GM18873 (cell line): Measurements from ENCODE around the gene CAMK2B.
"Not testable (repeated sequence)": the region's sequence is repeated elsewhere in the genome, so short reads cannot be mapped to it uniquely, and the experiment has no call there.

Experiments
- ATAC-seq: cut with Tn5 transposase; IDR thresholded peaks from one replicate; pipeline ENCODE4 v1.9.1; 2021; ENCODE audit warnings: mild to moderate bottlenecking, moderate library complexity, moderate number of reproducible peaks; ENCODE audit not compliant: unreplicated experiment, low FRiP score

CAMK2B gene

GRCh38 chr7:44200699-44201461 lies 124.5 kb downstream of the CAMK2B start, which contains the start of gene YKT6:
Gene YKT6 (plus strand): TSS chr7:44200978. CDS start chr7:44201136, 158 bp downstream.
- peak; percentile 99 for ATAC-seq

DNA sequence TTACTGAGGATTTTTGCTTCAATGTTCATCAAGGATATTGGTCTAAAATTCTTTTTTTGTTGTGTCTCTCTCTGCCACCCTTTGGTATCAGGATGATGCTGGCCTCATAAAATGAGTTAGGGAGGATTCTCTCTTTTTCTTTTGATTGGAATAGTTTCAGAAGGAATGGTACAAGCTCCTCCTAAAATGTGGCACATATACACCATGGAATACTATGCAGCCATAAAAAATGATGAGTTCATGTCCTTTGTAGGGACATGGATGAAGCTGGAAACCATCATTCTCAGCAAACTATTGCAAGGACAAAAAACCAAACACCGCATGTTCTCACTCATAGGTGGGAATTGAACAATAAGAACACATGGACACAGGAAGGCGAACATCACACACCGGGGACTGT lies 125.2 kb downstream of the CAMK2B start:
- ATAC-seq: not testable (repeated sequence)

- ATAC-seq: no peak
Observed at GRCh38 chr7:44197474-44197873, 127.9 kb downstream of the CAMK2B start.

DNA sequence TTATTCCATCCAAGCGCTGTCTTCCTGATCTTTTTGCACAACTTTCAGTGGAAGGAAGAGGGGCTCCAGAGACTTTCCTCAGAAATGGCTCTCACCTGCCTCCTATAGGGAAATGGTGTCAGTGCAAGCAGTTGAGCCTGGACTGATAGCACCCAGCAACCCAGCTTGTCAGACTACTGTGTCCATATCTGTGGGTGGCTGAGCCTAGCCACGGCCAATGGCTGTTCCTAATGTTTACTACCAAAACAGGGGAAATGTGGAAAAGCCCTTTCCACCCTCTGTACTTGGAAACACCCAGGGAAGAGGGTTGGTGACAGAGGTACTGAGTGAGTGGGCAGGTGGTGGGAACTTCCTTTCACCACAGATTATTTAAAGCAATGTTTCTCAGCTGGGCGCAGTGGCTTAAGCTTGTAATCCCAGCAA lies 128.9 kb downstream of the CAMK2B start:
- no peak for ATAC-seq

GRCh38 chr7:44195889-44196288 lies 129.5 kb downstream of the CAMK2B start:
- ATAC-seq: no peak

GRCh38 chr7:44194562-44195145 lies 130.7 kb downstream of the CAMK2B start:
- no peak for ATAC-seq

GRCh38 chr7:44194069-44194468 lies 131.3 kb downstream of the CAMK2B start:
- ATAC-seq: no peak

- no peak for ATAC-seq
Observed at GRCh38 chr7:44193011-44193802, 132.2 kb downstream of the CAMK2B start.

DNA sequence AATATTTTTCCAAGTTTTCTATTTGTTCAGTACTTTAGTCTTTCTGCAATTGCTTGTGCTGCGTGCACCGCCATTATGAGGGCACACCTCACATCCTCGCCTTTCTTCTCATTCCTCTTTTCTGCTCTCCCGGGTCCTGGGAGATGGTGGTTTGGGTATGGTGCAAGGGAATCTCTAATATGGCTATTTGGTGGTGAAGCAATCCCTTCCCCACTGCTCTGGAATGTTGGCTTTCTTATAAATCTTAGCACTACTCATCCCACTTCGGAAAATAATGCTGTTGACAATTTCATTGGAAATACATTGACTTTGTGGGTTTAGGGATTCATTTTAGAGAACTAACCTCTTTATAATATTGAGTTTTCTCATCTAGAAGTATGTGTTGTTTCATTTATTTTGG lies 134.2 kb downstream of the CAMK2B start:
- ATAC-seq: no peak

DNA sequence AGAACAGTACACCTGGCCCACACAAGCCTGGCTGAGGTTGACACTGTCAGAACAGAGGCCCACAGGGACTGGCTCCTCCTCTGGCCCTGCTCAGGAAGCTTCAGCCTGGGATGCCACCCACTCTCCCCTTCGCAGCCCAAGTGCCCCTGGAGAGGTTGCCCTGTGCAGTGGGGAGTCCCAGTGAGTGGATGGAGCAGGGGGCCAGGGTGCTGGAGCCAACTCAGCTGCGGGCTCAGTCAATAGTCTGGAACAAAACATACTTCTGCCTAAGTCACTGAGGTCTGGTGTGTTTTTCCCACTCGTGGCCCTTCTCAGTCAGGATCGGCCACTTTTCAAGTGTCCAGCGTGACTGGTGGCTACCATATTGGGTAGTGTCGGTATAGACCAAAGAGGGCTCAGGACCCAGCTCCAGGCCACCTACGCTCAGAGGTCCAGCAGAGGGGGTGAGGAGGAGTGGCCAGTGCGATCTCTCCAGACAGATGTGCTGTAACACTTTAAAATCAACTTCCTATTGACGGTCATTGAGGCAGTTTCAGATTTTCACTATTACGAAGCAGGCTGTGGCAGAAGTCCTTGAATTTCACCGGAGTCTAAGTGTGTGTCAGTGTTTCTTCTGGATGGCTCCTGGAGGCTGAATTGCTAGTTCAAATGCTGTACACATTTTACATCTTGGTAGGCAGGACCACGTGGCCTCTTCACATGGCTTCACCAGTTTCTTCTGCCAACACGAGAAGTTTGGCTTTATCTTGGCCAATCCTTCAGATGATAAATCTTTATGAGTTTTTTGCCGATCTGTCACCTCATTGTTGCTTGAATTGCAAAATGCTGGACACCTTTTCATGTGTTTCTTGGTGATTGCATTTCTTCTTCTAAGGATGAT lies 135.2 kb downstream of the CAMK2B start:
- ATAC-seq: no peak

GRCh38 chr7:44189286-44189992 lies 136.0 kb downstream of the CAMK2B start, which contains the start of gene GCK:
Gene GCK (minus strand): TSS chr7:44189439. CDS start chr7:44188953, 486 bp downstream.
- no peak for ATAC-seq

GRCh38 chr7:44188480-44189225 lies 136.7 kb downstream of the CAMK2B start:
- ATAC-seq: no peak

- no peak for ATAC-seq
Observed at GRCh38 chr7:44187636-44188416, 137.6 kb downstream of the CAMK2B start.

- no peak for ATAC-seq
Observed at GRCh38 chr7:44186736-44187135, 138.7 kb downstream of the CAMK2B start.

GRCh38 chr7:44185729-44186128 lies 139.7 kb downstream of the CAMK2B start:
- ATAC-seq: no peak

DNA sequence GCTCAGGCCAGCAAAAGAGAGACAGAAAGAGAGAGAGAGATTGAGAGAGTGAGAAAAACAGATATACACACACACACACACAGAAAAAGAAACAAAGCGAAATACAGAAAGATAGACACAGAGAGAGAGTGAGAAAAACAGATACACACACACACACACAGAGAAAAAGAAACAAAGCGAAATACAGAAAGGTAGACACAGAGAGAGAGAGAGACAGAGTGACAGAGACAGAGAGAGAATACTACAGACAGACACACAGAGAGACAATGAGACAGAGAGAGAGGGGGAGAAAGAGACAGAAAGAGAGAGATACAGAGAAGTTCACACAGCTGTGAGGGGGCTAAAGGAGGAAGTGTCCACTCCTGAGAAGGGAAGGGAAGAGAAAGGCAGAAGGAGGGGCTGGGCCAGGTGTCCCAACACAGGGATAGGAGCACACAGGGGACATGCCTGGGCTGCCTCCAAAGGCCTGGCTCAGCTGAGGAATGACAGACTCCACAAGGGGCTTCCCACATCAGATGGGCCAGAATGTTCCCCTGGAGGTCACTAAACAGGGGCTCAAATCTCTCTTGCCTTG lies 140.4 kb downstream of the CAMK2B start:
- ATAC-seq: no peak

DNA sequence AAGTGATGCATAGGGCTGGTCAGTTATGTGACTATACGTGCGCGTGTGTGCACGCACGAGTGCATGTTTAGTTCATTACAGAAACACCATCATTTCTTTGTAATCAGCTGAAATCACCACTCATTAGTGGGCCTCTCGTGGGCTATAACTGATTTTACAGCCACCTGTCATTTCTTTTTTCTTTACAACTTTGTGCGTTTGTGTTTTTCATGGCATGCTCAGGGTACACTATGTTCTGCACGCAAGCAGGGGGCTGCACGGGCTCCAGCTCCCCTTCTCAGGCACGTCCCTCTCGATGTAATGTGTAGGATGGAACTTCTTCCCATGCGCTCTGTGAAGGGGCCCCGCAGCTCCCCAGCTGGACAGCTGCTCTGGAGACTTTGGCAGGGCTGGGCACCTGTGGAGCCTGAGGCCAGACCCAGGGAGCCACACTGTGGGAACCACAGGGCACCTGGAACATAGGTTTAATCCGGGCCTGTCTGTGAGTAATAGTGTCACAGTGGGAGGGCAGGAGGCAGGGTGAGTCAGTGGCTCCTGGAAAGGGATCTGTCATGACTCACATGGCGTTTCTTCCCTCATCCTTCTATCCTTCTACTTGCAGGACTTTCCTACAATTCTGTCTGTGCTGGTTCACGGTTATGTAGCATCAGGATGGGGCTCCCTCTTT lies 141.1 kb downstream of the CAMK2B start:
- ATAC-seq: no peak
